ENCODE data around the gene GAK.

DNA sequence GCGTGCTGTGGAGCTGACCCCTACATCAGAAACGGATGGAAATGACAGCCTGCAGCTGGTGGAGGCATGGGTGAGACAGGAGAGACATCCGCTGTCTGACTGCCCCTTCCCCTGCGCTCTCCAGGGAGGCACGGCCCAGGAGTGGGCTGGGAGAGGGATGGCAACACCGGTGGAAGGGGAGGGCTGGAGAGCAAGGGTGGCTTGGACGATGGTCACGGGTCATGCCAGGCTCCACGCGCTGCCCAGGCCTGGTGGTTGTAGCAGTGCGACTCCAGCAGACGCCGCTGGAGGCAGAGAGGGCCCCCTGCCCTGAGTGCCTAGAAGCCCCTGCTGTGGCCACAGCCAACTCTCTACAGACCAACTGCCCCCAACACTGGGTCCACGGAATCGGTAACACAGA is 47.9 kb downstream of the GAK start:
- TF ChIP-seq, protein P1, sequence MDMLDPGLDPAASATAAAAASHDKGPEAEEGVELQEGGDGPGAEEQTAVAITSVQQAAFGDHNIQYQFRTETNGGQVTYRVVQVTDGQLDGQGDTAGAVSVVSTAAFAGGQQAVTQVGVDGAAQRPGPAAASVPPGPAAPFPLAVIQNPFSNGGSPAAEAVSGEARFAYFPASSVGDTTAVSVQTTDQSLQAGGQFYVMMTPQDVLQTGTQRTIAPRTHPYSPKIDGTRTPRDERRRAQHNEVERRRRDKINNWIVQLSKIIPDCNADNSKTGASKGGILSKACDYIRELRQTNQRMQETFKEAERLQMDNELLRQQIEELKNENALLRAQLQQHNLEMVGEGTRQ (IDR thresholded peaks at IDR 0.05; ENCODE audit: low read depth, low read length), result no peak
- TF ChIP-seq BHLHE40 (IDR thresholded peaks at IDR 0.05; ENCODE audit: low read depth, low read length), result no peak

Measured in IMR-90 (cell line).